Temporal lobe (tissue), 2 donors: Measurements from ENCODE around the gene RIF1. TPM values are rescaled to one million over a fixed set of nuclear protein-coding genes. Genes with fewer than 3 reads are reported as not detected.

Source experiments
- small RNA-seq: library from RNA; depleted of rRNA; stranded (forward); fragments of <200 nt; gene quantifications from one replicate; pipeline ENCODE3, GENCODE V24; 2014; ENCODE audit warnings: low replicate concordance
- total RNA-seq: library from RNA; depleted of rRNA; stranded (reverse); fragments of >200 nt; gene quantifications from one replicate; pipeline ENCODE4 v1.2.3, GENCODE V29; 2014

Gene RIF1
- total RNA-seq, 1 donor from 2014 or later: 76.2 TPM

Small RNAs within 50 kb of the gene (small RNA-seq; reads per million reads assigned to genes)
- not detected for gene MIR4773-1
- not detected for gene RN7SL124P

Other genes starting within 250 kb of the RIF1 start
- 3.9 TPM for gene RBM43, start 148.0 kb upstream of the RIF1 start, total RNA-seq
- 1.7 TPM for gene NMI, start 120.2 kb upstream of the RIF1 start, total RNA-seq
- 0.25 TPM for gene TNFAIP6, start 52.3 kb upstream of the RIF1 start, total RNA-seq